Measurements from ENCODE around the gene AMBRA1.

GRCh38 chr11:46554213-46555147 lies 39.3 kb downstream of the AMBRA1 start:
- TF ChIP-seq POLR2AphosphoS5 (IDR thresholded peaks at IDR 0.05) (peak in 1 of 3 donors; percentile 62), CTCF (IDR thresholded peaks at IDR 0.05) (no peak), POLR2A (IDR thresholded peaks at IDR 0.05) (no peak), EP300 (IDR thresholded peaks at IDR 0.05) (no peak)
